Umbilical cord (tissue), 2 donors: ENCODE results near the gene STPG3. TPM values are rescaled to one million over a fixed set of nuclear protein-coding genes. Genes with fewer than 3 reads are reported as not detected.

ENCODE experiments used
- DNase-seq: peaks from one replicate; pipeline ENCODE4 v3.0.0-alpha.2; 2015; ENCODE audit warnings: low spot score
- total RNA-seq: library from RNA; depleted of rRNA; stranded (reverse); fragments of >200 nt; gene quantifications from one replicate; pipeline ENCODE4 v1.2.3, GENCODE V29; 2014; ENCODE audit warnings: low replicate concordance; ENCODE audit not compliant: insufficient read depth

Gene STPG3
- total RNA-seq, 1 donor from 2014 or later, result 1.9 TPM

DNA sequence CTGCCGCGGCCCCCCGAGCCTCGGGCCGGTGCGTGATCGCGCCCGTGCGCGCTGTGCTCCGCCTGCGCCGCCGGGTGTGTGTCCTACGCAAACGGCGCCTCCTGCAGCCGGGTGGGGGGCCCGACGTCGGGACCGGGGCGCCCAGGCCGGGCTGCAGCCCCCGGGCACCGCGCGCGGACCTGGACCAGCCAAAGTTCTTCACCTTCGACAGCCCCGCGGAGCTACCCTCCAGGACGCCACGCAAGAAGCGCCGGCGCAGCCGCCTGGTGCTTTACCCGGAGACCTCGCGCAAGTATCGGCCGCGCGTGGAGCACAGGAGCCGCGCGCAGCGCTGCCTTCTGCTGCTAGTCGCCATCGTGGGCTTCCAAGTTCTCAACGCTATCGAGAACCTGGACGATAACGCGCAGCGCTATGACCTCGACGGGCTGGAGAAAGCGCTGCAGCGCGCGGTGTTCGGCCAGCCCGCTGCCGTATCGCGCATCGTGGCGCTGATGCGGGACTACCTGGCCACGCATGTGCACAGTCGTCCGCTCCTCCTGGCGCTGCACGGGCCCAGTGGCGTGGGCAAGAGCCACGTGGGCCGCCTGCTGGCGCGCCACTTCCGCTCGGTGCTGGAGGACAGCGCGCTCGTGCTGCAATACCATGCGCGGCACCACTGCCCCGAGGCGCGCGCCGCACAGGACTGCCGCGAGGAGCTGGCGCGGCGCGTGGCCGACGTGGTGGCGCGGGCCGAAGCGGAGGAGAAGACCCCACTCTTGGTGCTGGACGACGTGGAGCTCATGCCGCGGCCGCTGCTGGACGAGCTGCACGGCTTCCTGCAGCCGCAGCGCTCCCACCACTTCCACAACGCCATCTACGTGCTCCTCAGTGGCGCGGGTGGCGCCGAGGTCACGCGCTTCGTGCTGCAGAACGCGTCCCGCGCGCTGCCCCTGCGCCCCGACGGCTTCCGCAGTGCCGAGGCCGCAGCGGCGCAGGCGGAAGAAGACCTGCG, 27.9 kb downstream of the STPG3 start:
- no peak for DNase-seq

DNA sequence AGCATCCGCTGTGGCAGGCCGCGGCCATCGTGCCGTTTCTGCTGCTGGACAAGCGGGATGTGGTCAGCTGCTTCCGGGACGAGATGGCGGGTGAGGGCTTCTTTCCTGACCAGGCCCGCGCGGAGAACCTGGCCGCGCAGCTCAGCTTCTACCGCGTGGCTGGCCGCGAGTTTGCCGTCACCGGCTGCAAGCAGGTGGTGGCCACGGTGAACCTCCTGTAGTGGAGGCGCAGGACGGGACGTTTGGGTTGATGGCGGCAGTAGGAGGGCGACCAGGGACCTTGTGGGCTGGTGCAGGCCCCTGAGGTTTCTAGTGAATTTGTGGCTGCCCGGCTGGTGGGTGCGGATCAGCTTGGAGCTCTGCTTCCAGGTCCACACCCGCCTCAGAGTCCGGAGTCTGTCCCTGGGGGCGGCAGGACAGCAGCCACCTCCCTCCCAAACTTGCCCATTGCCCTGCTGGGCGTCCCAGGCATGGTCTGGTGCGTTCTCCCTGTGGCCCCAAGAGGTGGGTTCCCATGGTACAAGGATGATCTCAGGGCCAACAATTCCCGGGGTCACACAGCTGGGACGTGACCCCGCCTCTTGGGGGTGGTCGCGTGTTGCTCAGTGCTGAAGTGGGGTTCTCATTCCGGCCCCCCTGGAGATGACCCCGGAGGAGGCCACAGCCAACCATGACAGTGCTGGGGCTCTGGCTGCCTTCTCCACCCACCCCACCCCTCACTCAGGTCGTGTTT, 28.8 kb downstream of the STPG3 start:
- DNase-seq, result no peak

DNA sequence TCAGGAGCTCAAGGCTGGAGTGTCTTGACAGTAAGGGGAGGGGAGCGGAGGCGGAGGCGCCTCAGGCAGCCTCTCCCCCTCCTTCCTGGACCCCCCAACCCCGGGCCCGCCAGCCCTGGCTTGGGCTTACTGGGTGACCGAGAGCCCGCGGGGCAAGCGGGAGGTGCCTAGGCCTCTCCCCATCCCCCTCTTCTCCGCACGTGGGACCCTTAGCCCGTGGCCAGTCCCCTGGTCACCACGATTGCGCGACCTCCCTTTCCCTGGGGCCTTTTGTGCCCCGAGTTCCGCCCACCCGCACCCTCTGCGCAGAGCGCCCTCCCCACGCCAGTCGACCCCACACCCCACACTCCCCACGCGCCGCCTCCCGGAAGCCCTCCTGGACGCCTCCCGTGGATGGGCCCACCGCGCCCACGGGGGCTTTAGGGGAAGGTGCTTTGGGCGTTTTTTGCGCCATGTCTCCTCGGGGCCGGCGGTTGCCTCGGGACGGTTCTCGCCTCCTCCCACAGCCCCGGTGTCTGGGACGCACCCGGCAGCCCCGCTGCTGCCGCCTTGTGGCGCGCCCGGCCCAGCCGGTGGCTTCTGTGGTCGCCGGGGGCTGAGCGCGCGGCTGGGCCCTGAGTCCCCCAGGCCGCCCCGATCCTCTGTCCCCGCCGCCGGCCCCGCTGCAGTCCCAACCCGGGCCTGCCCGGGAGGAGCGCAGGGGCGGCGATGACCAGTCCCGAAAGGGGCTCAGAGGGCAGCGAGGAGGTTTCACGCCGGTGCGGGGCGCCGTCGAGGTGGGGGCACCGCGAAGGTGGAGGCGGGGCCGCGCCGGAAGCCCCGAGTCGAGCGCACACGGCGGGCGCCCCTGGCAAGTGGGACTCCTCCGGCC, 29.6 kb downstream of the STPG3 start:
- no peak for DNase-seq

DNA sequence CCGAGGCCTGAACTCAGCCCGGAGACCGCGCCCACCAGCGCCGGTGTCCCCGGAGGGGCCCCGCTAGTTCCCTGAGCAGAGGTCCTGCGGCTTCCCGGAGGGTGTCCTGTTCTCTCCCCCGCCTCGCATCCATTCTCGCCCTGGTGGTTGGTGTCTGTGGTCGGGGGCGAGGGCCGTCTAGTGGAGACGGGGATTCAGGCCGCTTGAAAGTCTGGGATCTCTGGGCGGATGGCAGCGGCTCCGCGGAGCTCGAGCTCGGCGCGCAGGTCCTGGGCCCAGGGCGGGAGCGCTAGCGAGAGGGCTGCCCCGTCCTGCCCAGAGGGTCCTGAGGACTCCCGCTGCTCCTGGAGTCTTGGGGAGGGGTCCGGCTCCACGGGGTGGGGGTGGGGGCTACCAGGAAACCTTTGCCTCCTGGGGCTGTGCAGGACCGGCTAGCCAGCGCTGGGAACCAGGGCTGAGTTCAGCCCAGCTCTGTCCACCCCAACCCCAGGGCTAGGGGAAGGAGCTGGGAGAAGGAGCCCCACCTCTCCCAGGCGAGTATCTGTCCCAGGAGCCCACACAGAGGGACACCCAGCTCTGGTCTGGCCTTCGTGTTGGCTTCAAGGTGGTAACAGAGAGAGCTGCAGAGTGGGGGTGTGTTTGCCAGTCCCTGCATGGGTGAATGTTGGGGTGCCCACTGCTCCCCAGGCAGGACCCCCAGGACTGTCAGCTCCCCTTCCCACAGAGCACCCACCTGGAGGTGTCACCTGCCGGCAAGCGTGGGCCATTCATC, 30.4 kb downstream of the STPG3 start:
- DNase-seq, result no peak

DNA sequence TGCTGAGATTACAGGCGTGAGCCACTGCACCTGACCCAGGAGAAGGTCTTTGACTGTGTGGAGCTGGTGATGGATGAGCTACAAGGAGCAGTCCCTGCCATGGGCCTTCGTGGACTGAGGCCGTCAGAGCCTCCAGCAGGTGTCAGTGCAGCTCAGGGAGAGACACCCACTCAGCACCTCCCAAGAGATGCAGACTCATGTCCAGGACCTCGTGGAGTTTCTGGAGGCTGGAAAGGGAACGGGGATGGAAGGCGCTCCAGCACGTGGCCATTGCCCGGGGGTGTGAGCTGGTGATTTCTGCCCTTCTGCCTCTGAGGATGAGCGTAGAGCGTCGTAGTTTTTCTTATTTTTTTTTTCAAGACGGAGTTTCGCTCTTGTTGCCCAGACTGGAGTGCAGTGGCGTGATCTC, 35.9 kb downstream of the STPG3 start:
- no peak for DNase-seq

DNA sequence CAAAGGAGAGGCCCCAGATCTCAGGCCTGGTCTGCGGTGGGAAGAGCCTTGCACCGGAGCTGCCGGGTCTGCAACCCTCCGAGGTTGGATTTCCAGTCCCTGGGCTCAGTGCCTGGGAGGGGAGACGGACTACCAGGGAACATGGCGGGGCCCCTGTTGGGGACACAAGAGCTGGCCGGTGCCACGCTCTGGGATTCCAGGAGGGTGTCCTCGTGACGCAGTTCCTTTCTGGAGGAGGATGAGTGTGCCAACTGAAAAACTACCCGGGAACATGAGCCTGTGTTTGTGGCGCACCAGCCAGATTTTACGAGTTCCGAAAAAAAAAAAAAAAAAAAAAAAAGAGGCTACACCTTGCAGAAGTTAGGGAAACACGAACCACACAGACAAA, 42.0 kb downstream of the STPG3 start:
- DNase-seq, result no peak

DNA sequence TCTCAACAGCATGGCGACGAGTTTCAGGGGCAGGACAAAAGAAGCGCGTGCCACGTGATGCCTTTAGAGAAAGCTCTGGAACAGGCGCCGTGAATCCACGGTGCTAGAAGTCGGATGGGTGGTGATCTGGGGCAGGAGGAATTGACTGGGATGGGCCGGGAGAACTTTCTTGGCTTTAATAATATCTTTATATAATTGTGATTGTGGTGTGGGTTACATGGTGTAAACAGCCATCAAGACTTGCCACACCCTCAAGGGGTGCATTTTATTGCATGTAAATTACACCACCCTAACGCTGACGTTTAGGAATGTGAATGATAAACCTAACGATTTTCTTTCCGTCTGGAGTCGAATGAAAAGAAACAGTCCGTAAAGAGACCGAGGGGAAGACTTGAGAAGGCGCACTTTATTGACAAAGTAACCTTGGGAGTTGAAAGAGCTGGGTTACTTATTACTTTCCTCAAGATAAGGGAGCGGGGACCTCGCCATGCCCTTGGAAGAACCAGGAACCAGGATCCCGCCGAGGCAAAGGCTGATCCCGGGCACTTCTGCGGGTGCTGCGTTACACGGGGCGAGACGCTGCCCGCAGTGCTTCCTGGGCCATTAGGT, 42.5 kb downstream of the STPG3 start:
- DNase-seq, result no peak

DNA sequence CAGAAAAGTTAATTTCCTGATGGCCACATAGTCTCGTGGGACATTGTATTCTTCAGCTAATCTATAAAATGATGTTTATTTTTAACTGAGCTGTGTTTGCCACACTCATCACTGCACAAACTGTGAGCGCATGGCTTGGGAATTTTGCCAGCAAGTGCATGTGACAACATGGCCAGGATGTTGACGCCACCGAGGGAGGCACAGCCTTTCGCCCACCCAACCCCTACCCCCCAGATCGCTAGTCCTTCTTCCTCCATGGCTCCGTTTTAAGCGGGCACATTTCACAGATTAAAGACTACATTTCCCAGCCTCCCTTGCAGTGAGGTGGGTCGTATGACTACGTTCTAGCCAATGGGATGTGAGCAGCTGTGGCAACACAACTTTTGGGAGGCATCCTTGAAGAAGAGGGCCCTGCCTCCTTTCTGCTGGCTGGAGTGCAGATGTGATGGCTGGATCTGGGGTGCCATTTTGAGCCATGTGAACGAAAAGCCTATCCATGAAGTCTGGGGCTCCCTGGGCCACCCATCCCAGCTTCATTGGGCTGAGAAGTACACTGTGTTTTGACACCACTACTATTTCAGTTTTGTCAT, 43.1 kb downstream of the STPG3 start:
- DNase-seq, result no peak

DNA sequence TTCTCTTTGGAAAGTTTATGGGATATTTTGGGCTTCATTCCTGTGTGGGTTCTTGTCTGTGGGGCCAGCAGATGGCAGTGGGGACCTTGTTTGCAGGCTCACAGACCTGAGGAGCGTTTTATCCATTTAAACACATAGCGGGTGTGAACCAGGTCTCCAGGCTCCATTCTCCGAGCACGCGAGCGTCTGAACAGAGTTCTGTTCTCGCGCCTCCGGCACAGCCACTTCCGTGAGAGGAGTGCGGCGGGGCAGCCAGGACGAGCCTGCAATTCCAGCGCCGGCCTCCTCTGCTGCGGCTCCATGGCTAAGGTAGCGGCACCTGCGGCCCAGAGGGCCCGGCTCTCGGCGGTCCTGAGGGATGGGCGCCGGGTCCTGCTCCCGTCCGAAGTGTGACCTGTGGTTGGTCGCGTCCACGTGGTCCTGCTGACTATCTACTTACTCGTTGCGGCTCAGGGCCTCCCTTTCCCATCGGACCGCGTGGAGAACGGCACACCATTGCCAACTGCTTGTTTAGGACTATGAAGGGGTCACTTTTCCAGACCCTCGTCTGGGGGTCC, 43.7 kb downstream of the STPG3 start:
- no peak for DNase-seq

DNA sequence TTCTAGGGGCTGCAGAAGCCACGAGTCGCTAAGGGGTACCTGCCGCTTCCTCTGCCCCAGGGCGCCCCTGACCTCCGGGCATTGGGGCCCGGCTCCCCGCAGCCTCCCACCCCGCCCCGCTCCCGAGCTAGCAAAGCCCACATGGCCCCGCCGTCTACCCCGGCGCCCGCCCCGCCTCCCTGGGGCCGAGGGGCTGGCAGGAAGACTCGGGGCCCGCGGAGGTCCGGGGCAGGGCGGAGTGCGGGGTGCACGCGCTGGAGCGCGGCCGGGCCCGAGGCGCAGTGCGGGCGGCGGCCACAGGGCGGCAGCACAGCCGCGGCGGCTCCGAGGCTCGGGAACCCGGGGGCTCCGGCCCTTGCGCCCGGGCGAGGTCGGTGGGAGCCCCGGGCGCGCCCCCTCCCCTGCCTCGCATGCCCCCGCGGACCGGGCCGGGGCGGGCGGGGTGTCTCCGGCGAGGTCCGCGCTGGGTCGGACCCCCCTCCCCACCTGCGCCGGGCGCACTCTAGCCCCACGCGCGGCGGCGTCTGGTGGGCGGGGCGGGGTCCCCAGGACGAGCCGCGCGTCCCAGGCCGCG, 44.2 kb downstream of the STPG3 start:
- DNase-seq, result no peak

DNA sequence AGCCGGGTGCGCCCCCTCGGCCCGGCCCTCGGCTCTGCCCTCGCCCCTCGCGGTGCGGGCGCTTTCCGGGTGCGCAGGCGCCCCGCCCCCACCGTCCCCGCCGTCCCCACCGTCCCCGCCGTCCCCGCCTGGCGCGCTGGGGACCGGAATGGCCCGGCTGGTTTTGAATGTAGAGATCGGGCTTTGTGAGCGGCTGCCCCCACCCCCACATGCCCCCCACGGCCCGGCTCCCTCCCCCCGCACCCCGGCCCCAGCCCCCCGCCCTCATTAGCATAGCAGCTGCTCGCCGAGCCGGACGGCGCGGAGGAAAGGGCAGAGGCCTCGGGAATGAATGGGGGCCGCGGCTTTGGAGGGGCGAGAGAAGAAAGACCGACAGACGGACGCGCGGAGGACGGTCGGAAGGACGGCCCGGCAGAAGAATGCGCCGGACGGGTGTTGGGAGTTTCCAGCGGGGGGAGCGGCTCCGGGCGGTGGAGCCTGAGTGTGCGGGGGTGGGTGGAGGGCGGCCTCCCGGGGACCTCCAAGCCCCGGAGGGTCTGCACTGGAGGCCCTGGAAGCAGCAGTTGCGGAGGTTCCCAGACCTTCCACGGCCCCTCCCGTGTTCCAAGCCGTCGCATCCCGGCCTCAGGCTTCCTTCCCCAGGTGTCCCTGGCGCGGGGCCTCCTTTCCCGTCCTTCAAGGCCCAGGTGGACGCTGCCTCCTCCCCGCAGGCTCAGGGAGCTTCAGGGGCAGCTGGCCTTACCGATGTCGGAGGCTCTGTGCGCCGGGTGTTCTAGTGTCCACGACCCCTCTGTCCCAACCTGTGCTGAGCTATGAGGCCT, 45.0 kb downstream of the STPG3 start:
- no peak for DNase-seq

DNA sequence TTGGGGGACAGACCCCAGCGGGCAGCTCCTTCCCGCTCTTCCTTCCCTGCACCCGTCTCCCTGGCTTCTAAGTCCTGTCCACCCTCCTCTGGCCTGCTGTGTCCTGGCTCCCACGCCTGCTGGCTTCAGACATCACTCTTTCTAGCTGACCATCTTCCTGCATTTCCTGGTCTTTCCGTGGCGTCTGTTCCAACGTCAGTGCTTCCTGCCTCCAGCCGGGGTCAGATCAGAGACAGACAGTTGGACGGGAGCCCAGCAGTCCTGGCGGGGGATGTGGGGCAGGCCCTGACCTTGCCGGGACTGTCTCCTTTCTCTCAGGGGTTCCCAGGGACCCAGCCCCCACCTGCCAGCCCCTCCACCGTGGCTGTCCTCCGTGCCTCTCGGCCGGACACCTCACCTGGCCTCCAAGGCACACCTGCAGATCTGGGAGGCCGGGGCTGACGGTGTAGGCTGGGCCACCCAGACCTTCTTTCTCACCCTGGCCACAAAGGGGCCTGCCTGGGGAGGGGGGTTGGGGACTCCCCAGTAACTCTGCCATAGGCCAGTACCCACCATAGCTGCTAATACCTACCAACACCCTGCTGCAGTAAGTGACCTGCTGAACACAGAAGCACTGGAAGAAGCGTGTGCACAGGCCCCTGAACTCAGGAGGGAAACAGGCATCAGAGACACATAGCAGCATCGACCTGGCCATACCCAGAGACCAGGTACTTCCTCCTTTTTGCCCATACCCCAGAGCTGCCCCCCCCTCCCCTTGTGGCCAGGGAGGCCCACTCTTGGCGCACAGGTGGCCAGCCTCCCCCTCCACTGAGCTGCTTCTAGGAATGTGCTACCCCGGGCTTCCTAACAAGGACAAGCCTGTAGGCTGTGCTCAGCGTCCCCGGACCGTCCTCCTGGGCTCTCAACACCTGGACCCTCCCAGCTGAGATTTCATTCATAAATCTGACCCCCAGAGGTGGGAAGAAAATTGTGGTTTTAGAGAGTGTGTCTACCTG, 45.9 kb downstream of the STPG3 start:
- DNase-seq, result no peak

DNA sequence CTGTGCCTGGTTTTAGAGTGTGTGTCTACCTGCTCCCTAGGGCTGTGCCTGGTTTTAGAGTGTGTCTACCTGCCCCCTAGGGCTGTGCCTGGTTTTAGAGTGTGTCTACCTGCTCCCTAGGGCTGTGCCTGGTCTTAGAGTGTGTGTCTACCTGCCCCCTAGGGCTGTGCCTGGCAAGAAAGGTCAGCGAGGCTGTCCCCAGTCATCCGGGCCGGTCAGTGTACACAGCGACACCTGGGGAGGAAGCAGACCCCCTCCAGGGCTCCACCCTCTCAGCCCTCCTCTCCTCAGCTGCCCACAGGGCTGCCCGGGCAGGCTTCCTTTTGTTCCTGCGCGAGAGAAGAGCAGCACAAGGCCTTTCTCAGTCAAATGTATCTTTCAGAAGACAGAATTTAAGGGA, 46.9 kb downstream of the STPG3 start:
- DNase-seq, result no peak

DNA sequence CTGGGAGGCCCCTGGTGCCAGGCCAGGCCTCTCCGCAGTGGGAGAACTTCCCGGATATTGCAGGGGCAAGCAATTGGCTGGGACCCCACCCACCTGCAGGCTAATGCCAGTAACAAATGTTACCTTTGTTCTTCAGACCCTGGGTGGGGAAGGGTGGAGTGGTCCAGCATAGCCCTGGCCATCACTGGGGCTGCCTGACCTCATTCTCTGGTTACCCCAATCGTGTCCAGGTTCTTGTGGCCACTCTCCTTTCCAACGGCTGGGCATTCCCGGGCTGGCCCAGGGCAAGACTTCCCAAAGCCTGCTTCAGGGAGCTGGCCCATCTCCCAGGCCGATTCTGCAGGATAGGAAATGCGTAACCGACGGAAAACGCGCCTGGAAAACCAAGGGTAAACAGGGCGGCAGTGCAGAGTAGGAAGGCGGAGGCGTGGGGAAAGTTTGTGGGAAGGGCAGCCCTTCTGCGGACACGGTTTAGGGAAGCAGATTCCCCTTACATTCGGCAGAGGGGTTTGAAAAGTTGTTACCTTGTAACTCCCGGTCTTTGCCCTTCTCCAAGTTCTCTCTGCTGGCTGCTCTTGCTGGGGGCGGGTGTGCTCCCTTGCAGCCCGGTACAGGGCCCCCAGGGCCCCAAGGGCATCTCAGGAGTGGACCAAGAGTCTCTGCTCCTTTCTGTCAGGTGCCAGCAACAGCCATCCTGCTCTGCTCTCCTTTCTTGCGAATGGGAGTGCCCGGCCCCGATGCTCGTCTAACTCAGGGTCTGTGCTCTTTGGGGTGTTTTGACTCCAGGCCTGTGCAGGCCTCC, 47.5 kb downstream of the STPG3 start:
- no peak for DNase-seq

DNA sequence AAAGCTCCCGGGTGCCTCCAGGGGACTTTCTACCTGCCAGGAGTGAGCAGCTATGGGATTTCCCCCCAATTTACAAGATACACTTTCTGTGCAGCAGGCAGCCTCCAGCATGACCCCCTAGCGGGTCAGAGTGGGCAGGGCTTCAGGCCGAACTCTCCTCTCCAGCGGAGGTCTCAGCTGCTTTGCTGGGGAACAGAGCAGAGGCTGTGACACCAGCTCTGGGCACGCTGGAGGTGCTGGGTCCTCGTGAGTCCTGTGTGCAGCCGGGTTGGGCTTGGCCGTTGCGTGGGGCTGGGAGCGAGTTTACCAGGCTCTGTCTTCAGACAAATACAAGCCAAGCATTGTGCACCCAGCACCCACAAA, 48.1 kb downstream of the STPG3 start:
- no peak for DNase-seq

DNA sequence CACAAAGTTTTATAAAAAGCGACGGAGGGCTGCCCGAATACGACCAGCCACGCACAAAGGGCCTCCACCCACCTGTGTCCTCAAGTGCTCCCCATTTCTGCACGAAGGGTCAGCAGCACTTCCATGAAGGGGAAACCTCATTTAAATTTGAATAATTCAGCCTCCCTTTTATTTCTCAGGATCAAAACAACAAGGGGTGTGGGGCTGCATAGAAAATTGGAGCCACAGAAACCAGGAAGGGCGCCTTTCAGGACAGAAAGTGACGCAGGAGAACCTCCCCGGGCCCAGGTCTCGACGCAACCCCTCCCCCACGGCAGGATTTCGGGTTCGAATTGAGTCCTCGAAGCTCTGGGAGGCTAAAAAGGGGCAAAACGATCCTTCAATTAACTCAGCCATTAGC, 48.9 kb downstream of the STPG3 start:
- no peak for DNase-seq
